ENCODE data around the gene CHCHD3. TPM values are rescaled to one million over a fixed set of nuclear protein-coding genes. Genes with fewer than 3 reads are reported as not detected.

Gene CHCHD3
- total and polyA plus RNA-seq, 4 donors = 25.5 to 37.8 (median 31.8) TPM

DNA sequence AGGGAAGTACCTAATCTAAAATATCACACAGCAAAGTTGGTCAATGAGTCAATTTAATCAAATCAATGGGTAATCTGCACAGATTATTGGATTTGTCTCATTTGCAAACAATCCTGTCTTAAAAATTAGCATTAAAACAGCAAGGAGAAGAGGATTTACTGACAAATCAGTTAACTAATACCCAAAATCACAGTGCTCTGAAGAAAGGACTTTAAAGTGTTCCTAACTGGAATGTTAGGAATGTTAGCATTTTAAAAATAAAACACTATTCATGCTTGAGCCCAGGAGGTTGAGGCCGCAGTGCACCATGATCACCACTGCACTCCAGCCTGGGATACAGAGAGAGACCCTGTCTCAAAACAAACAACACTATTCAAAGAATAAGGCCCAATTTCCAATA, 83.1 kb downstream of the CHCHD3 start:
- H3K4me1 ChIP-seq (ENCODE audit: control insufficient read depth in 4 of 4, insufficient read depth in 4 of 4, low read length in 3 of 4) = no peaks in the 10 kb centered on the region
- no peaks in the 10 kb centered on the region for H3K36me3 ChIP-seq (ENCODE audit: control insufficient read depth in 4 of 4, insufficient read depth in 3 of 4, low read depth in 1 of 4, low read length in 3 of 4)
- H3K27me3 ChIP-seq (ENCODE audit: control insufficient read depth in 4 of 4, insufficient read depth in 4 of 4, low read length in 3 of 4) = no peaks in the 10 kb centered on the region
- H3K9ac ChIP-seq (ENCODE audit: low read depth in 1 of 2, low read length in 2 of 2) = no peak overlapping the region
- 98% methylated on average over 1 of the region's 1 CpG for WGBS
- no peak overlapping the region for H3K4me3 ChIP-seq (ENCODE audit: low read depth in 1 of 3, low read length in 3 of 3)
- no peak for DNase-seq (ENCODE audit: low spot score)
- TF ChIP-seq, protein P1, sequence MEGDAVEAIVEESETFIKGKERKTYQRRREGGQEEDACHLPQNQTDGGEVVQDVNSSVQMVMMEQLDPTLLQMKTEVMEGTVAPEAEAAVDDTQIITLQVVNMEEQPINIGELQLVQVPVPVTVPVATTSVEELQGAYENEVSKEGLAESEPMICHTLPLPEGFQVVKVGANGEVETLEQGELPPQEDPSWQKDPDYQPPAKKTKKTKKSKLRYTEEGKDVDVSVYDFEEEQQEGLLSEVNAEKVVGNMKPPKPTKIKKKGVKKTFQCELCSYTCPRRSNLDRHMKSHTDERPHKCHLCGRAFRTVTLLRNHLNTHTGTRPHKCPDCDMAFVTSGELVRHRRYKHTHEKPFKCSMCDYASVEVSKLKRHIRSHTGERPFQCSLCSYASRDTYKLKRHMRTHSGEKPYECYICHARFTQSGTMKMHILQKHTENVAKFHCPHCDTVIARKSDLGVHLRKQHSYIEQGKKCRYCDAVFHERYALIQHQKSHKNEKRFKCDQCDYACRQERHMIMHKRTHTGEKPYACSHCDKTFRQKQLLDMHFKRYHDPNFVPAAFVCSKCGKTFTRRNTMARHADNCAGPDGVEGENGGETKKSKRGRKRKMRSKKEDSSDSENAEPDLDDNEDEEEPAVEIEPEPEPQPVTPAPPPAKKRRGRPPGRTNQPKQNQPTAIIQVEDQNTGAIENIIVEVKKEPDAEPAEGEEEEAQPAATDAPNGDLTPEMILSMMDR (IDR thresholded peaks at IDR 0.05; ENCODE audit: low read depth, low read length, missing input control) = no peak
- TF ChIP-seq REST (IDR thresholded peaks at IDR 0.05) (no peak), ZBTB33 (IDR thresholded peaks at IDR 0.05) (no peak), EGR1 (IDR thresholded peaks at IDR 0.05; ENCODE audit: low read depth in 2 of 2) (no peak), MAX (IDR thresholded peaks at IDR 0.05) (no peak), FOXA2 (IDR thresholded peaks at IDR 0.05) (no peak), RXRA (IDR thresholded peaks at IDR 0.05) (no peak), GABPA (IDR thresholded peaks at IDR 0.05 in 1 of 2, conservative IDR thresholded peaks at IDR 0.05 in 1 of 2) (no peak), SP1 (IDR thresholded peaks at IDR 0.05) (no peak), TAF1 (conservative IDR thresholded peaks at IDR 0.05) (no peak), FOXA1 (IDR thresholded peaks at IDR 0.05) (no peak), JUND (IDR thresholded peaks at IDR 0.05) (no peak), NR2F2 (IDR thresholded peaks at IDR 0.05) (no peak), RAD21 (IDR thresholded peaks at IDR 0.05) (no peak), HNF4A (conservative IDR thresholded peaks at IDR 0.05) (no peak), YY1 (IDR thresholded peaks at IDR 0.05) (no peak)
- TF ChIP-seq, protein P2, sequence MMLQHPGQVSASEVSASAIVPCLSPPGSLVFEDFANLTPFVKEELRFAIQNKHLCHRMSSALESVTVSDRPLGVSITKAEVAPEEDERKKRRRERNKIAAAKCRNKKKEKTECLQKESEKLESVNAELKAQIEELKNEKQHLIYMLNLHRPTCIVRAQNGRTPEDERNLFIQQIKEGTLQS (IDR thresholded peaks at IDR 0.05) = no peak
- H3K27ac ChIP-seq (ENCODE audit: low read depth in 1 of 2, low read length in 2 of 2) = no peak overlapping the region
- H3K9me3 ChIP-seq (ENCODE audit: control insufficient read depth in 4 of 4, low read length in 3 of 4) = no peaks in the 10 kb centered on the region

DNA sequence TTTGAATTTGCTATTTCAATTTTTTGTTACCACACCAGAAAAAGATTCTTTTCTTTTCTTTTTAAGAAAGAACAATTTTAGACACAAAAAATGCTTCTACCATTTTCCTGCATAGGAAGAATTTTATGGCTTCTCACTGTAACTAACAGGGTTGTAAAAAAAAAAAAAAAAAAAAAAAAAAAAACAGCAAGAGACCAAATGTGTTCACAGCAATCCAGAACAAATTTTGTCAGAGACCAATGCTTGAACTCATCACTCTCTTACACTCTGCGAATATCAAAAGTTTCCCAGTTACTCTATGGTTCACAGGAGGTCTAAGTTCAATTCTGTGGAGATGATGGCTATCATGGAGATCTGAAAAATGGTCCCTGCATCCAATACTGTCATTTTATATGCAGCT, 84.4 kb downstream of the CHCHD3 start:
- H3K9ac ChIP-seq (ENCODE audit: low read depth in 1 of 2, low read length in 2 of 2) = no peak overlapping the region
- WGBS = 93% methylated on average over 1 of the region's 1 CpG
- no peak for DNase-seq (ENCODE audit: low spot score)
- H3K36me3 ChIP-seq (ENCODE audit: control insufficient read depth in 4 of 4, insufficient read depth in 3 of 4, low read depth in 1 of 4, low read length in 3 of 4) = no peaks in the 10 kb centered on the region
- H3K4me1 ChIP-seq (ENCODE audit: control insufficient read depth in 4 of 4, insufficient read depth in 4 of 4, low read length in 3 of 4) = no peaks in the 10 kb centered on the region
- H3K4me3 ChIP-seq (ENCODE audit: low read depth in 1 of 3, low read length in 3 of 3) = no peak overlapping the region
- no peak overlapping the region for H3K27ac ChIP-seq (ENCODE audit: low read depth in 1 of 2, low read length in 2 of 2)
- H3K27me3 ChIP-seq (ENCODE audit: control insufficient read depth in 4 of 4, insufficient read depth in 4 of 4, low read length in 3 of 4) = no peaks in the 10 kb centered on the region
- no peaks in the 10 kb centered on the region for H3K9me3 ChIP-seq (ENCODE audit: control insufficient read depth in 4 of 4, low read length in 3 of 4)
- TF ChIP-seq HNF4A (conservative IDR thresholded peaks at IDR 0.05) = no peak
- TF ChIP-seq FOXA2 (IDR thresholded peaks at IDR 0.05) = no peak
- TF ChIP-seq, protein P1 (IDR thresholded peaks at IDR 0.05; ENCODE audit: low read depth, low read length, missing input control) = no peak
- no peak for TF ChIP-seq RXRA (IDR thresholded peaks at IDR 0.05)
- no peak for TF ChIP-seq ZBTB33 (IDR thresholded peaks at IDR 0.05)
- no peak for TF ChIP-seq JUND (IDR thresholded peaks at IDR 0.05)
- TF ChIP-seq EGR1 (IDR thresholded peaks at IDR 0.05; ENCODE audit: low read depth in 2 of 2) = no peak

Data from liver (tissue), 9 donors.